SK-N-SH (cell line): ENCODE results near the gene ESF1. TPM values are rescaled to one million over a fixed set of nuclear protein-coding genes. Genes with fewer than 3 reads are reported as not detected.

Experiments
- CTCF ChIA-PET: fragments of 300-600, 350-600 bp; formaldehyde crosslinking; extraction: SDS; loops from one replicate; lab custom pipeline; 2021; lab: Yijun Ruan, JAX
- POLR2A ChIA-PET: fragments of 350-600 bp; sonication (Branson Sonifier 250); formaldehyde crosslinking; extraction: SDS; loops from one replicate; lab custom pipeline; 2020; ENCODE audit warnings: antibody characterized with exemption, inconsistent platforms; lab: Yijun Ruan, JAX
- DNase-seq: peaks from one replicate; pipeline ENCODE4 v3.0.0; 2012
- H2AFZ ChIP-seq: fragments of 200-600 bp; sonication (generic); 2 replicates; pipeline ENCODE4 v1.8.1; 2016; ENCODE audit warnings: antibody characterized with exemption, mild to moderate bottlenecking, low read depth
- H3F3A ChIP-seq: fragments of 200-600 bp; sonication (generic); replicated peaks from 2 replicates; pipeline ENCODE3; 2016; ENCODE audit warnings: antibody characterized with exemption, mild to moderate bottlenecking; ENCODE audit not compliant: insufficient read depth
- H3K27ac ChIP-seq, 2 experiments: fragments of 200-500 bp in 1 of 2; fragments of 200-600 bp in 1 of 2; sonication (Bioruptor generic) in 1 of 2; sonication (generic), shearing (Covaris generic) in 1 of 2; 2 replicates each; pipeline versions ENCODE4 v1.5.1 to v1.6.1; 2014 to 2016; ENCODE audit warnings: low read depth in 2 of 2, inconsistent platforms in 1 of 2, low read length in 1 of 2, mild to moderate bottlenecking in 1 of 2, mixed read lengths in 1 of 2
- H3K27me3 ChIP-seq: fragments of 200-600 bp; sonication (generic), shearing (Covaris generic); 2 replicates; pipeline ENCODE4 v1.6.1; 2016; ENCODE audit warnings: mixed run types; ENCODE audit not compliant: insufficient read depth
- H3K36me3 ChIP-seq, 2 experiments: fragments of 200-500 bp in 1 of 2; fragments of 200-600 bp in 1 of 2; sonication (Bioruptor generic) in 1 of 2; sonication (generic) in 1 of 2; replicated peaks in 1 of 2; 2 replicates each; pipeline versions ENCODE3 to v1.5.1; 2014 to 2016; ENCODE audit warnings: low read length in 1 of 2, mild to moderate bottlenecking in 1 of 2; ENCODE audit not compliant: insufficient read depth in 2 of 2, control insufficient read depth in 1 of 2
- H3K4me1 ChIP-seq, 2 experiments: fragments of 200-500 bp in 1 of 2; fragments of 200-600 bp in 1 of 2; sonication (Bioruptor generic) in 1 of 2; sonication (generic), shearing (Covaris generic) in 1 of 2; 2 replicates each; pipeline versions ENCODE4 v1.5.1 to v1.6.1; 2014 to 2016; ENCODE audit warnings: low read depth in 1 of 2, low read length in 1 of 2, mixed run types in 1 of 2; ENCODE audit not compliant: insufficient read depth in 2 of 2, control insufficient read depth in 1 of 2
- H3K4me2 ChIP-seq: fragments of 200-600 bp; sonication (generic), shearing (Covaris generic); 2 replicates; pipeline ENCODE4 v1.6.1; 2017; ENCODE audit warnings: mixed run types
- H3K4me3 ChIP-seq, 2 experiments: fragments of 200-500 bp in 1 of 2; fragments of 200-600 bp in 1 of 2; sonication (Bioruptor generic) in 1 of 2; sonication (generic), shearing (Covaris generic) in 1 of 2; 2 replicates each; pipeline versions ENCODE4 v1.5.1 to v1.8.1; 2014 to 2016; ENCODE audit warnings: low read depth in 2 of 2, inconsistent platforms in 1 of 2, low read length in 1 of 2, mild to moderate bottlenecking in 1 of 2, mixed read lengths in 1 of 2, moderate library complexity in 1 of 2
- H3K79me2 ChIP-seq: fragments of 200-600 bp; sonication (generic); 2 replicates; pipeline ENCODE4 v1.8.1; 2017; ENCODE audit warnings: mild to moderate bottlenecking; ENCODE audit not compliant: insufficient read depth
- H3K9ac ChIP-seq: fragments of 200-600 bp; sonication (generic); 2 replicates; pipeline ENCODE4 v1.6.1; 2017; ENCODE audit warnings: mixed run types
- H3K9me2 ChIP-seq: fragments of 200-600 bp; sonication (generic); 2 replicates; pipeline ENCODE4 v1.6.1; 2017; ENCODE audit warnings: mixed run types
- H3K9me3 ChIP-seq: fragments of 200-600 bp; sonication (generic); 2 replicates; pipeline ENCODE4 v1.6.1; 2017; ENCODE audit warnings: mixed run types, mild to moderate bottlenecking, moderate library complexity
- H4K20me1 ChIP-seq: fragments of 200-600 bp; sonication (generic); 2 replicates; pipeline ENCODE4 v1.6.1; 2017; ENCODE audit warnings: mild to moderate bottlenecking, mixed run types; ENCODE audit not compliant: insufficient read depth
- CHD2 ChIP-seq: fragments of 150-350 bp; IDR thresholded peaks from 2 replicates; pipeline ENCODE4 v1.6.1; 2018; ENCODE audit warnings: low read length; ENCODE audit not compliant: partially characterized antibody
- CTCF ChIP-seq: fragments of 200-600 bp; sonication (generic); IDR thresholded peaks from 2 replicates; pipeline ENCODE4 v1.6.1; 2017; ENCODE audit warnings: antibody characterized with exemption, mild to moderate bottlenecking, moderate library complexity
- ELF1 ChIP-seq: IDR thresholded peaks from 2 replicates; pipeline ENCODE4 v1.4.0; 2012
- EZH2phosphoT487 ChIP-seq: fragments of 200-600 bp; sonication (generic); IDR thresholded peaks from 2 replicates; pipeline ENCODE4 v1.6.1; 2017; ENCODE audit warnings: low read depth, mixed run types, mild to moderate bottlenecking, antibody characterized with exemption, moderate library complexity, borderline replicate concordance
- NFIC ChIP-seq: IDR thresholded peaks from 2 replicates; pipeline ENCODE4 v1.4.0; 2012; ENCODE audit warnings: borderline replicate concordance
- NRF1 ChIP-seq: IDR thresholded peaks from 2 replicates; pipeline ENCODE4 v1.6.1; 2012; ENCODE audit warnings: low read depth, mild to moderate bottlenecking, low read length
- PBX3 ChIP-seq: IDR thresholded peaks from 2 replicates; pipeline ENCODE4; 2012
- POLR2AphosphoS5 ChIP-seq: IDR thresholded peaks from 2 replicates; pipeline ENCODE4 v1.6.1; 2012; ENCODE audit warnings: low read depth, low read length
- RCOR1 ChIP-seq: fragments of 150-350 bp; IDR thresholded peaks from 2 replicates; pipeline ENCODE4 v1.6.1; 2017; ENCODE audit warnings: antibody characterized with exemption, low read length
- REST ChIP-seq: IDR thresholded peaks from 2 replicates; pipeline ENCODE4 v1.6.1; 2012; ENCODE audit warnings: mild to moderate bottlenecking, low read depth, low read length, moderate library complexity
- SMC3 ChIP-seq: IDR thresholded peaks from 2 replicates; pipeline ENCODE4 v1.6.1; 2012; ENCODE audit warnings: low read depth, low read length, improper control_type of control experiment
- TAF1 ChIP-seq: IDR thresholded peaks from 2 replicates; pipeline ENCODE4 v1.6.1; 2012; ENCODE audit warnings: low read depth, mild to moderate bottlenecking, low read length, moderate library complexity, borderline replicate concordance
- TCF12 ChIP-seq: IDR thresholded peaks from 2 replicates; pipeline ENCODE4 v1.4.0; 2012
- TEAD4 ChIP-seq: IDR thresholded peaks from 2 replicates; pipeline ENCODE4 v1.4.0; 2012; ENCODE audit warnings: mild to moderate bottlenecking, borderline replicate concordance; ENCODE audit not compliant: insufficient read depth
- YY1 ChIP-seq: IDR thresholded peaks from 2 replicates; pipeline ENCODE4 v1.4.0; 2012; ENCODE audit warnings: low read depth, mild to moderate bottlenecking
- ZBTB33 ChIP-seq: IDR thresholded peaks from 2 replicates; pipeline ENCODE4 v1.4.0; 2012; ENCODE audit warnings: low read depth, borderline replicate concordance
- WGBS: methylation state at CpG from one replicate; pipeline ENCODE4 v1.1.6; 2017; ENCODE audit warnings: low lambda C conversion rate; 5-methylcytosine and 5-hydroxymethylcytosine counted together
- polyA plus RNA-seq, 3 experiments: library from polyadenylated mRNA; depleted of rRNA; stranded (reverse); fragments of >200 nt; gene quantifications; 2 replicates each; pipeline ENCODE4 v1.2.3, GENCODE V29; 2012

ESF1 gene
- polyA plus RNA-seq, 1 of the 3 experiments (the other 2 are of a cell fraction): 1.4 TPM

- TF ChIP-seq CTCF: no peak
- TF ChIP-seq NFIC: no peak
- TF ChIP-seq ZBTB33: no peak
- no peak for TF ChIP-seq ELF1
- TF ChIP-seq TAF1: no peak
- no peak for TF ChIP-seq POLR2AphosphoS5
- no peak for TF ChIP-seq YY1
- no peak for TF ChIP-seq EZH2phosphoT487
- no peak for TF ChIP-seq PBX3
- TF ChIP-seq, all 33 proteins: peak for 0
Observed at GRCh38 chr20:13770141-13770540, 14.6 kb downstream of the ESF1 start (continued).

GRCh38 chr20:13765868-13766416 lies 18.8 kb downstream of the ESF1 start:
- ChIA-PET CTCF (interaction anchor here (1.2 kb wide), 1 partner anchor 12 kb away, joined by 3 read pairs; no protein-coding TSS in a partner anchor), POLR2A (no interaction called here)
- Histone ChIP-seq H4K20me1 (no peaks in the 10 kb centered on the region), H3K9me2 (no peaks in the 10 kb centered on the region), H3K9me3 (no peaks in the 10 kb centered on the region), H2AFZ (no peak overlapping the region), H3K4me3 (no peak overlapping the region), H3K27ac (no peak overlapping the region), H3K4me1 (no peaks in the 10 kb centered on the region), H3K27me3 (no peaks in the 10 kb centered on the region), H3F3A (no peaks in the 10 kb centered on the region), H3K79me2 (no peaks in the 10 kb centered on the region; the same call in 1 of the 2 replicates), H3K9ac (no peak overlapping the region), H3K36me3 (peaks cover 76 to 82% of the 10 kb centered on the region in 2 experiments), H3K4me2 (no peak overlapping the region)
- TF ChIP-seq NRF1 (no peak), YY1 (no peak), CHD2 (no peak), SMC3 (no peak), REST (no peak), TAF1 (no peak), RCOR1 (no peak), TEAD4 (no peak), ZBTB33 (no peak), PBX3 (no peak), TCF12 (no peak)
- WGBS: 93% methylated on average over 1 of the region's 1 CpG
- no peak for DNase-seq
